Measurements from ENCODE around the gene SLC22A13.

The SLC22A13 gene

DNA sequence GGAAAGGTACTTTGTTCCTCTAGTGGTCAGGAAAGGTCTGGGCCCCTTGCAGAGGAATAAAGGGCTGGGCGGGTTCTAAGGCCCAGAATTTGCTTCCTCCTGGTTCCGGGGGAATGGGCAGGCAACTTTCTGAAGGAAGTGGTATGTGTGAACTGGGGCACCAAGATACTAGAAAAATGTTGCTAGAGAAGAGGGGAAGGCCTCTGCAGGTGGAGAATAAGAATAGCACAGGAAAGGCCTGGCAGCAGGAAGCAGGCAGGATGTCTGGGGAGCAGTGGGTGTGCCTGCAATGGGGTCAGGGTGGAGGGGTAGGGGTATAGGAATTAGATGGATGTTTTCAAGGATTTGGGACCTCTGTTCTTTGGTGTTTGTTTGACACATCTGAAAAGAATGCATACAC lies 2.0 kb downstream of the SLC22A13 start:
- TF ChIP-seq ESRRG (CRISPR knock-in tag; IDR thresholded peaks at IDR 0.05) (no peak), ZC3H10 (CRISPR knock-in tag; IDR thresholded peaks at IDR 0.05) (no peak), ARNTL (CRISPR knock-in tag; IDR thresholded peaks at IDR 0.05; ENCODE audit: borderline replicate concordance, low read depth) (no peak), ISL1 (CRISPR knock-in tag; IDR thresholded peaks at IDR 0.05) (no peak), GLIS3 (CRISPR knock-in tag; IDR thresholded peaks at IDR 0.05) (no peak), RARB (CRISPR knock-in tag; IDR thresholded peaks at IDR 0.05) (no peak)
- TF ChIP-seq, protein P1, sequence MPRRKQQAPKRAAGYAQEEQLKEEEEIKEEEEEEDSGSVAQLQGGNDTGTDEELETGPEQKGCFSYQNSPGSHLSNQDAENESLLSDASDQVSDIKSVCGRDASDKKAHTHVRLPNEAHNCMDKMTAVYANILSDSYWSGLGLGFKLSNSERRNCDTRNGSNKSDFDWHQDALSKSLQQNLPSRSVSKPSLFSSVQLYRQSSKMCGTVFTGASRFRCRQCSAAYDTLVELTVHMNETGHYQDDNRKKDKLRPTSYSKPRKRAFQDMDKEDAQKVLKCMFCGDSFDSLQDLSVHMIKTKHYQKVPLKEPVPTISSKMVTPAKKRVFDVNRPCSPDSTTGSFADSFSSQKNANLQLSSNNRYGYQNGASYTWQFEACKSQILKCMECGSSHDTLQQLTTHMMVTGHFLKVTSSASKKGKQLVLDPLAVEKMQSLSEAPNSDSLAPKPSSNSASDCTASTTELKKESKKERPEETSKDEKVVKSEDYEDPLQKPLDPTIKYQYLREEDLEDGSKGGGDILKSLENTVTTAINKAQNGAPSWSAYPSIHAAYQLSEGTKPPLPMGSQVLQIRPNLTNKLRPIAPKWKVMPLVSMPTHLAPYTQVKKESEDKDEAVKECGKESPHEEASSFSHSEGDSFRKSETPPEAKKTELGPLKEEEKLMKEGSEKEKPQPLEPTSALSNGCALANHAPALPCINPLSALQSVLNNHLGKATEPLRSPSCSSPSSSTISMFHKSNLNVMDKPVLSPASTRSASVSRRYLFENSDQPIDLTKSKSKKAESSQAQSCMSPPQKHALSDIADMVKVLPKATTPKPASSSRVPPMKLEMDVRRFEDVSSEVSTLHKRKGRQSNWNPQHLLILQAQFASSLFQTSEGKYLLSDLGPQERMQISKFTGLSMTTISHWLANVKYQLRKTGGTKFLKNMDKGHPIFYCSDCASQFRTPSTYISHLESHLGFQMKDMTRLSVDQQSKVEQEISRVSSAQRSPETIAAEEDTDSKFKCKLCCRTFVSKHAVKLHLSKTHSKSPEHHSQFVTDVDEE (CRISPR knock-in tag; IDR thresholded peaks at IDR 0.05): no peak
- ATAC-seq: no peak

DNA sequence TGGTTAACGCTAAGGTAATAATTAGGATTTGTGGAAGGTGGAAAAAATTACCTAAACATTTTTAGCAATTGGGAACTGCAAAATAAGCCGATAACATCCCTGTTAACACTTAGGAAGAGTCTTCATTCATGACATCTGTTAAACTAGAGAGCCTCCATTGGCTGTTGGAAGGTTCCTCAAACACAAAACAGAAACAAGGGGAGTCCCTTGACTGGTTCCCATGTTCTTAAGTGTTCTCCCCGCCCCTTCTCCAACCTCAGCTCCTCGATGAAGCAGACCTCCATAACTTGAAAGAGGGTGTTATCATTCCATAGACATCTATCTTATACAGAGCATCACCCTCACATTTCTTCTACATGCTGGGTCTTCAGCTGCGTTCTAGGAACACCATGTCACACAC lies 2.5 kb downstream of the SLC22A13 start:
- no peak for TF ChIP-seq RARB (CRISPR knock-in tag; IDR thresholded peaks at IDR 0.05)
- no peak for TF ChIP-seq ARNTL (CRISPR knock-in tag; IDR thresholded peaks at IDR 0.05; ENCODE audit: borderline replicate concordance, low read depth)
- no peak for TF ChIP-seq GLIS3 (CRISPR knock-in tag; IDR thresholded peaks at IDR 0.05)
- TF ChIP-seq, protein P2, sequence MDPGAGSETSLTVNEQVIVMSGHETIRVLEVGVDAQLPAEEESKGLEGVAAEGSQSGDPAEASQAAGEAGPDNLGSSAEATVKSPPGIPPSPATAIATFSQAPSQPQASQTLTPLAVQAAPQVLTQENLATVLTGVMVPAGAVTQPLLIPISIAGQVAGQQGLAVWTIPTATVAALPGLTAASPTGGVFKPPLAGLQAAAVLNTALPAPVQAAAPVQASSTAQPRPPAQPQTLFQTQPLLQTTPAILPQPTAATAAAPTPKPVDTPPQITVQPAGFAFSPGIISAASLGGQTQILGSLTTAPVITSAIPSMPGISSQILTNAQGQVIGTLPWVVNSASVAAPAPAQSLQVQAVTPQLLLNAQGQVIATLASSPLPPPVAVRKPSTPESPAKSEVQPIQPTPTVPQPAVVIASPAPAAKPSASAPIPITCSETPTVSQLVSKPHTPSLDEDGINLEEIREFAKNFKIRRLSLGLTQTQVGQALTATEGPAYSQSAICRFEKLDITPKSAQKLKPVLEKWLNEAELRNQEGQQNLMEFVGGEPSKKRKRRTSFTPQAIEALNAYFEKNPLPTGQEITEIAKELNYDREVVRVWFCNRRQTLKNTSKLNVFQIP (CRISPR knock-in tag; IDR thresholded peaks at IDR 0.05; ENCODE audit: borderline replicate concordance, low read depth): no peak
- no peak for TF ChIP-seq OSR1 (CRISPR knock-in tag; IDR thresholded peaks at IDR 0.05)
- no peak for TF ChIP-seq ZFP3 (CRISPR knock-in tag; IDR thresholded peaks at IDR 0.05)
- no peak for ATAC-seq

DNA sequence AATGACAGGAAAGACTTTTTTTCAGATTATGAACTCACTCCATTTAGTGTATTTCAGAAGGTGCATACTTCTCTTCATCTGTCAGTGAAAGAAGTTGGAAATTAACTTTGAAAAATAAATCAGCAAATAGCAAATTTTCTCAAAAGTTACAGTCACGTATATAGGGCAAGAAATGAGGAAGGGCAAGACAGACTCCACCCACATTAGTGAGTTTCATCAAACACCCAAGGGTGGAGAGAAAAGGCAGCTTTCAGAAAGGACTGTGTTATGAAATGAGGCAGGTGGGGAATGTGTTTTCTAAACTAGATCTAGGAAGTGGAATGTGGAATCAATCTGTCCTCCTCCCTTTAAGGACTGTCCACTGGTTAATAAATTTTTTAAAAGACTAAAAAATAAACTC lies 2.9 kb downstream of the SLC22A13 start:
- no peak for ATAC-seq
- TF ChIP-seq ARNTL (CRISPR knock-in tag; IDR thresholded peaks at IDR 0.05; ENCODE audit: borderline replicate concordance, low read depth) (no peak), OSR1 (CRISPR knock-in tag; IDR thresholded peaks at IDR 0.05) (no peak), TCF4 (CRISPR knock-in tag; IDR thresholded peaks at IDR 0.05; ENCODE audit: borderline replicate concordance) (no peak), RARB (CRISPR knock-in tag; IDR thresholded peaks at IDR 0.05) (no peak), BACH2 (CRISPR knock-in tag; IDR thresholded peaks at IDR 0.05; ENCODE audit: borderline replicate concordance) (no peak), TOX (CRISPR knock-in tag; IDR thresholded peaks at IDR 0.05; ENCODE audit: borderline replicate concordance) (no peak), GLIS3 (CRISPR knock-in tag; IDR thresholded peaks at IDR 0.05) (no peak), ZFP3 (CRISPR knock-in tag; IDR thresholded peaks at IDR 0.05) (no peak), ESRRG (CRISPR knock-in tag; IDR thresholded peaks at IDR 0.05) (no peak), ZNF70 (CRISPR knock-in tag; IDR thresholded peaks at IDR 0.05) (no peak)
- TF ChIP-seq, protein P3, sequence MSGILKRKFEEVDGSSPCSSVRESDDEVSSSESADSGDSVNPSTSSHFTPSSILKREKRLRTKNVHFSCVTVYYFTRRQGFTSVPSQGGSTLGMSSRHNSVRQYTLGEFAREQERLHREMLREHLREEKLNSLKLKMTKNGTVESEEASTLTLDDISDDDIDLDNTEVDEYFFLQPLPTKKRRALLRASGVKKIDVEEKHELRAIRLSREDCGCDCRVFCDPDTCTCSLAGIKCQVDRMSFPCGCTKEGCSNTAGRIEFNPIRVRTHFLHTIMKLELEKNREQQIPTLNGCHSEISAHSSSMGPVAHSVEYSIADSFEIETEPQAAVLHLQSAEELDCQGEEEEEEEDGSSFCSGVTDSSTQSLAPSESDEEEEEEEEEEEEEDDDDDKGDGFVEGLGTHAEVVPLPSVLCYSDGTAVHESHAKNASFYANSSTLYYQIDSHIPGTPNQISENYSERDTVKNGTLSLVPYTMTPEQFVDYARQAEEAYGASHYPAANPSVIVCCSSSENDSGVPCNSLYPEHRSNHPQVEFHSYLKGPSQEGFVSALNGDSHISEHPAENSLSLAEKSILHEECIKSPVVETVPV (CRISPR knock-in tag; IDR thresholded peaks at IDR 0.05): no peak
- TF ChIP-seq, protein P4, sequence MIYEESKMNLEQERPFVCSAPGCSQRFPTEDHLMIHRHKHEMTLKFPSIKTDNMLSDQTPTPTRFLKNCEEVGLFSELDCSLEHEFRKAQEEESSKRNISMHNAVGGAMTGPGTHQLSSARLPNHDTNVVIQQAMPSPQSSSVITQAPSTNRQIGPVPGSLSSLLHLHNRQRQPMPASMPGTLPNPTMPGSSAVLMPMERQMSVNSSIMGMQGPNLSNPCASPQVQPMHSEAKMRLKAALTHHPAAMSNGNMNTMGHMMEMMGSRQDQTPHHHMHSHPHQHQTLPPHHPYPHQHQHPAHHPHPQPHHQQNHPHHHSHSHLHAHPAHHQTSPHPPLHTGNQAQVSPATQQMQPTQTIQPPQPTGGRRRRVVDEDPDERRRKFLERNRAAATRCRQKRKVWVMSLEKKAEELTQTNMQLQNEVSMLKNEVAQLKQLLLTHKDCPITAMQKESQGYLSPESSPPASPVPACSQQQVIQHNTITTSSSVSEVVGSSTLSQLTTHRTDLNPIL (CRISPR knock-in tag; IDR thresholded peaks at IDR 0.05; ENCODE audit: low read depth): no peak
- TF ChIP-seq, protein P5, sequence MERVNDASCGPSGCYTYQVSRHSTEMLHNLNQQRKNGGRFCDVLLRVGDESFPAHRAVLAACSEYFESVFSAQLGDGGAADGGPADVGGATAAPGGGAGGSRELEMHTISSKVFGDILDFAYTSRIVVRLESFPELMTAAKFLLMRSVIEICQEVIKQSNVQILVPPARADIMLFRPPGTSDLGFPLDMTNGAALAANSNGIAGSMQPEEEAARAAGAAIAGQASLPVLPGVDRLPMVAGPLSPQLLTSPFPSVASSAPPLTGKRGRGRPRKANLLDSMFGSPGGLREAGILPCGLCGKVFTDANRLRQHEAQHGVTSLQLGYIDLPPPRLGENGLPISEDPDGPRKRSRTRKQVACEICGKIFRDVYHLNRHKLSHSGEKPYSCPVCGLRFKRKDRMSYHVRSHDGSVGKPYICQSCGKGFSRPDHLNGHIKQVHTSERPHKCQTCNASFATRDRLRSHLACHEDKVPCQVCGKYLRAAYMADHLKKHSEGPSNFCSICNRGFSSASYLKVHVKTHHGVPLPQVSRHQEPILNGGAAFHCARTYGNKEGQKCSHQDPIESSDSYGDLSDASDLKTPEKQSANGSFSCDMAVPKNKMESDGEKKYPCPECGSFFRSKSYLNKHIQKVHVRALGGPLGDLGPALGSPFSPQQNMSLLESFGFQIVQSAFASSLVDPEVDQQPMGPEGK (CRISPR knock-in tag; IDR thresholded peaks at IDR 0.05; ENCODE audit: borderline replicate concordance): no peak

DNA sequence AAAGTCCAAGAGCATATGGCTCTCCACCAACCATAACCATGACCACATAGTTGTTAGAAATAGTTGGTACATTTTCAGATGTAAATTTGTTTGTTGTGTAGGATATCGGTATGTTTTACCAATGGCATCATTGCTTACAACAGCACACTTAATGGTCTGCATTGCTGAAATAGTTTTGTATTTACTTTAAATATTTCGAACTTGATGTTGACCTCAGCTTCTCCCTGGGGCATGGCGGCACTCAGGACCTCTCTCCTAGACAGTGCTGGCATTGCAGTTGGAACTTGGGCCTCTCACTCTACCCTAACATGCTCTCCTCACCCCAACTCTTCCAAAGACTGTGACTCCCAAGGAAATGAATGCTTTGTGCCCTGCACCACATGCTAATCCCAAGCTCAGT lies 5.0 kb downstream of the SLC22A13 start:
- ATAC-seq: no peak
- TF ChIP-seq OSR1 (CRISPR knock-in tag; IDR thresholded peaks at IDR 0.05) (no peak), CSDC2 (CRISPR knock-in tag; IDR thresholded peaks at IDR 0.05) (no peak), ZNF70 (CRISPR knock-in tag; IDR thresholded peaks at IDR 0.05) (no peak), ISL1 (CRISPR knock-in tag; IDR thresholded peaks at IDR 0.05) (no peak), ZNF8 (CRISPR knock-in tag; IDR thresholded peaks at IDR 0.05) (no peak), ZFP30 (CRISPR knock-in tag; IDR thresholded peaks at IDR 0.05) (no peak), ARNTL (CRISPR knock-in tag; IDR thresholded peaks at IDR 0.05; ENCODE audit: borderline replicate concordance, low read depth) (no peak), ZC3H10 (CRISPR knock-in tag; IDR thresholded peaks at IDR 0.05) (no peak)
- TF ChIP-seq, protein P1 (CRISPR knock-in tag; IDR thresholded peaks at IDR 0.05): no peak
- TF ChIP-seq, protein P5 (CRISPR knock-in tag; IDR thresholded peaks at IDR 0.05; ENCODE audit: borderline replicate concordance): no peak
